OCI-M2 (cell line): ENCODE measurements around the gene TMEM44.
A peak's percentile ranks its signal among the peaks of the same experiment; 100 is the strongest.

ENCODE experiments used
- DNase-seq: peaks from one replicate; lab custom pipeline; 2025; ENCODE audit not compliant: unreplicated experiment; lab: John Stamatoyannopoulos, UW

TMEM44 gene

DNA sequence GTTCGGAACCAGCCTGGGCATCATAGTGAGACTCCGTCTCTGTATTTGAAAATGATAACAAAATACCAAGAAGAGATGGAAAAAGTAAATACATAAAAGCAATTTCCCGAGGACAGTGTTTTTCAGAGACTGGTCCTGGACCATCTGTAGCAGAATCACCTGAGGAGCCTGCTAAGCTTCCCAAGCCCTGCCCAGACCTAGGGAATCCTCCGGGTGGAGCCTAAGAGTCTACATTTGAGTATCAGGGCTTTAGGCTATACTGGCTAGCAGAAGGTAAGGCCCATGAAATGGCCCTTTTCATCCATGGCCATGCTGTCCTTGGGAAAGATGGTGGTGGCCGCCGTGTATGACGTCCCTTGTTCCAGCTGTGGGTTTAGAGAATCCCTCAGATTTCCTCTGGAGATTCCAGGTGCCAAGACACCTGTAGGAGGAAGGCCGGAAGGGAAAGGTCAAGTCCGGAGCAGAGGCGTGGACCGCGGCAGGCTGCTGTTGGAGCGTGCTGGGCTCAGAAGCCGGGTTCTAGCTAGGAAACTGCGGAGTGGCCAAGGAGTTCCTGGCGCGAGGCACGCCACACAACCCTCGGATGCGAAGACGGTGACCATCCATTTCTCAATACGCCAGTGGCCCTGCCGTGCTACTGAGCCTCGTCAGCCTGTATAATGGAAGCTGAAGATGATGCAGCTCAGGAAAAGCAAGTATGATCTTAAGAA lies 50.9 kb downstream of the TMEM44 start:
- no peak for DNase-seq

DNA sequence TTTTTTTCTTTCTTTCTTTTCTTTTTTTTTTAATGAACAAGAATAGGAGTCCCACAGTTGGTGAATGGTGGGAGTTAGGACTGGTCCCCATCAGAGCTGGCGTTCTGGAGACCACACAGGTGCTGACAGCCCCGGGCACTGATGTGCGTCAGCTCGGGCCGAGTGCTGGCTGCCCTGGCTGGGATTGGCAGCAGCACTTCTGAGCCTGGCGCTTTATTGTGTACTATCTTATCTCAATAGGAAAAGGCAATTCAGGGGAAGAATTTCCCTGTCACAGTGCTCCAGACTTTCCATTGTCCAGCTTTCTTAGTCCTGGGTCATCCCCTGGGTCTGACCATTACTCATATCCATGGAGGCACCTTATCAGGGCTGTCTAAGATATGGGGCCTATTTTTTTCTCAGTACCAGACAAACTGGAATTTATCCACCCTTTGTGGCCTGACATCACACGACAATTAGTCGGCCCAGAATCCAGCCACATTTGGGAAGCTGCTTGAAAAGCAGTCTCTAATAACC lies 54.1 kb downstream of the TMEM44 start:
- no peak for DNase-seq

- DNase-seq, result no peak
Measured at GRCh38 chr3:194577986-194578905, 55.0 kb downstream of the TMEM44 start.

DNA sequence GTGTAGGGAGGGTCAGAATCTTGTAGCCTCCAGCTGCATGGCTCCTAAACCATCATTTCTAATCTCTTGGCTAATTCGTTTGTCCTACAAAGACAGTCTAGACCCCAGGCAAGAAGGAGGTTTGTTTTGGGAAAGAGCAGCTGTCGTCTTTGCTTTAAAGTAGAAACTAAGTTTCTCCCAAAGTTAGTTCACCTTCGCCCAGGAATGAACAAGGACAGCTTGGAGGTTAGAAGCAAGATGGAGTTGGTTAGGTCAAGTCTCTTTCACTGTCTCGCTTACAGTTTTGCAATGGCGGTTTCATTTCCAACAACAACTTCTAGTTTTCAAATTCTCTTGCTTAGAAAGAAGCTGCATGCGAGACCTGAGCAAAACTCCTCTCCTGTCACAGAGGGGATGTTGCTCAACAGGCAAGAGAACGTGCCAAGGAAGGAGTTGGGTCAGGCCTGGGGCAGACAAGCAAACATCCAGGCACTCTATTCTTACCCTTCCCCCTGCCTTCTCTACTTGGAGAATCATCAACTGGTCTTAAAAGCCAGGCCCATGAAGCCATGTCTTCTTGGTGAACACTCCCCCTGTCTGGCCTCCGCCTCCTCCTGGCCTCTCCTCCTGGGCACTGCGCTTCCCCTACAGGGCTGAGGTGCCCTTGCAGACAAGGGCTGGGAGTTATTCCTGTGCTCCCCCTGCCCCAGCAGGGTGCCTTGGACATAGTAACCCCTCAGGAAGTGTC lies 57.6 kb downstream of the TMEM44 start:
- DNase-seq, result no peak

GRCh38 chr3:194574639-194575483 lies 58.4 kb downstream of the TMEM44 start:
- DNase-seq, result no peak

DNA sequence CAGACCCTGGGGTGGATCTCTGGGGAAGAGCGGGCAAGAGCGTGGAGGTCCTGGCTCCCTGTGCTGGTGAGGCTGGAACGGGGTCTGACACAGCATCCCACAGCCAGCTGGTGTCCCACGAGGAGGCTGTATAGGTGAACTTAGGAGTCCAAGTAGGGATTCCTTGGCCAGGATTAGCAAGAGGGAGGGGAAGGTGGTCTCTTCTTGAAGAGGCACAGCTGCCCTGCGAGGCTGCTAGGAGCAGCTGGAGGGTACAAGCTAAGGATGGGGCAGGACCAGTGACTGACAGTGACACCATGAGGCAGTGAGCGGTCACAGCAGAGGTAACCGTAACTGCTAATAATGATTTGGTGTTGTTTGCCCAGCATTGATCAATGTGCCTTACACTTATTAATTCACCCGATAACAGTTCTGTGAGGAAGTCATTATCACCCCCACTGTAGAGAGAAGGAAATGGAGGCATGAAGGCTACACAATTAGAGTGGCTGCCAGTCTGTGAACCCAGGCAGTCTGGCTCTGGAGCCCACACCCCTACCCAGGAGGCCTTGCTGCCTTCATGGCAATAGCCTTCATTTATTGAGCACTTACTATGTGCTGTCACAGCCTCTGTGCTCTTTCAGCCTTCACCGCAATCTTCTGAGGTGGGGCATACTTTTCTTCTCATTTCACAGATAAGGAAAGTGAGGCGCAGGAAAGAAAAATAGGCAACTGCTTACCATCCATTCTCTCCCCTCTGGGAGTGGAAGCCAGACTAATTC lies 59.4 kb downstream of the TMEM44 start:
- DNase-seq, result no peak

- no peak for DNase-seq
Measured at GRCh38 chr3:194572944-194573491, 60.2 kb downstream of the TMEM44 start.

DNA sequence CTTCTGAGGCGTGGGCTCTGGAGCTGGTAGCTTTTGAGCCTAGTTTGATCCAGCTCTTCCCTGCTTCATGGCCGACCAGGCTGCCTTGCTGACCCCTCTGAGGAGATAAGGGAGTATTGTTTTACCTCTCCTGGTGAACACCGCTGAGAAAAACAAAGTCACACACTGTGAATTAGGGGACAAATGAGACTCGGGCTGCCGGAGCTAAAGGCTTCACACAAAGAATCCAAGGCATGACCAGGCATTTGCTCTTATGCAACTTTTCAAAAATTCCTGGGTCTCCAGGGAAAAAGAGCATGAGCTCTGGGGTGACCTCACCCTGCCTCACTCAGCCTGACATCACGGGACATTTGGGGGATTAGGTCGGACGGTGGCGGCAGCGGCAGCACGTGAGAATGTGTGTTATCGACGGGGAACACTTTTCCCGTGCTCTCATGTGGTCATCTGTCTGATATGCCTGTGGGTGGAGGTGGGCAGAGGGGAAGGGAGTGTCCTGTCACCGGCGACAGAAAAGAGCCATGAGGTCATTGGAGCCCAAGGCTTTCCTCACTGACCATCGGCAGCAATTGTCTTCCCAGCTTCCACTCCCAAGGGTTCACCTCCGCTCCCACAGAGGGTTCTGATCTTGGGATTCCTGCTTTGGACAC lies 61.0 kb downstream of the TMEM44 start:
- peak; percentile 44 for DNase-seq

GRCh38 chr3:194571491-194572142 lies 61.6 kb downstream of the TMEM44 start:
- peak; percentile 44 for DNase-seq

DNA sequence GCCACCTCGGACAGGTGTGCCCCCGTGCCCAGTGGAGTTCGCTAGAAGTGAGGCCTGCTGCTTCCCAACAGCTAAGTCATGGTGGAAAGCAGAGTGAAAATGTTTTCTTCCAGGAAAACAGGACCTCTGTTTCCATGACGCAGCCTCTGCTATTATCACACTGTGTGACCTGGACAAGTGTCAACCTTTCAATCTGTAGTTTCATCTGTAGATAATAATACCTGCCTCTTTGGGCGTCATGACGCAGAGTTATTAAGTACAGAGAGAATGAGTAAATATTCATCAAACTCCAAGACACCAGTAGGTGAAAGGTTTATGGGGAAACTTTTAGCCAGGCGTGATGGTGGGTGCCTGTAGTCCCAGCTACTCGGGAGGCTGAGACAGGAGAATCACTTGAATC lies 62.3 kb downstream of the TMEM44 start:
- DNase-seq, result no peak

GRCh38 chr3:194570235-194570634 lies 63.0 kb downstream of the TMEM44 start:
- no peak for DNase-seq

GRCh38 chr3:194569252-194569651 lies 64.0 kb downstream of the TMEM44 start:
- no peak for DNase-seq

DNA sequence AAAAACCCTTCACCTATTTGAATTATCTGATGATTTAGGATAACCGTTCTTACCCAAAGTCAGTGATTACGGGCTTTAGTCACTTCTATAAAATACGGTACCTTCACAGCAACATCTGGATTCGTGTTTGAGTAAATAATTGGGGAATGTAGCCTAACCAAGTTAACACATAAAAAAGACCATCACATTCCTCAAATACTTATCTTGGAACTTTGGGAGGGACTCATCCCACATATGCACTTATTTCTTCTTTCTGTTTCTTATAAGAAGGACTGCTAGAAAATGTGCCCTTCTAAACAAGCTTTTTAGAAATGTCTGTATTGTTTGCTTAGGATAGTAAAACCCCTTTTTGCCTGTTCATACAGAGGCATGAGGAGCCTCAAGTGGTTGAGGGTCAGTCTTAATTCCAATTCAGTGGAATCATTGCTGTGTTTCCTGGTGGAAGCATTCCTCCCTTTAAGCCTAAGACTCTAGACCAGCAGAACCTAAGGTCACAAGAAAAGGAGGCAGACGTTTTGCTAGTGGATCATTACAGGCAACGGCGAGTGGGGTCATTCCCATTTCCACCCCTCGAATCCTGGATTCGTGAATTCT lies 67.5 kb downstream of the TMEM44 start:
- DNase-seq, result no peak

- no peak for DNase-seq
Measured at GRCh38 chr3:194562986-194563385, 70.2 kb downstream of the TMEM44 start.

- DNase-seq, result no peak
Measured at GRCh38 chr3:194561306-194561974, 71.8 kb downstream of the TMEM44 start.

GRCh38 chr3:194560047-194560446 lies 73.2 kb downstream of the TMEM44 start:
- DNase-seq, result no peak

DNA sequence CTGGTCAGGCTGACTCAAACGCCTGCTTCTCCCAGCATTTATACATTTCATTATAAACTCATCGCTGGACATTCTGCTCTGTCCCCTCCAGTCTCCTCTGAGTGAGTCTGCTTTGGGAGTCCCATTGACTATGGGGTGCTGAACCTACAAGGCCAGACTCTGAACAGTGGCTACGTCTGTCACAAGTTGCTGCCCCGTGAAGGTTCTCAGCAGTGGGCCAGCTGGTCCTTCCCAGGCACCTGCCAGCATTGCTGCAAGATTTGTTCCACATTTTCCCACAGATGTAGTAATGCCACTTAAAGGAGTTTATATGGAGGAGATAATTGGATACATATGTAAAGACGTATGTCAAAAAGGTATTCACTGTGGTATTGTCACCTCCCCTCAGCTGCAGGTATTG lies 73.7 kb downstream of the TMEM44 start:
- DNase-seq, result no peak
